Activated T-cell treated with anti-CD3 and anti-CD28 coated beads, Interleukin-2, amount 50 U/mL, for 24 hours (primary cell): Measurements from ENCODE around the gene LTBP1.
"Not testable (repeated sequence)": the region's sequence is repeated elsewhere in the genome, so short reads cannot be mapped to it uniquely, and the experiment has no call there.

Source experiments
- DNase-seq: peaks from one replicate; pipeline ENCODE4 v3.0.0-alpha.2; 2020
- H3K27ac Mint-ChIP-seq: 2 replicates; pipeline ENCODE4 v1.8.0; 2020; ENCODE audit warnings: mild to moderate bottlenecking, mixed read lengths
- H3K27me3 Mint-ChIP-seq: 2 replicates; pipeline ENCODE4 v1.8.0; 2020; ENCODE audit warnings: mixed read lengths
- H3K36me3 Mint-ChIP-seq: 2 replicates; pipeline ENCODE4 v1.8.0; 2020; ENCODE audit warnings: low read depth, mixed read lengths
- H3K4me1 Mint-ChIP-seq: 2 replicates; pipeline ENCODE4 v1.8.0; 2020; ENCODE audit warnings: low read depth, mixed read lengths
- H3K4me3 Mint-ChIP-seq: 2 replicates; pipeline ENCODE4 v1.8.0; 2020; ENCODE audit warnings: mild to moderate bottlenecking, moderate library complexity, mixed read lengths
- H3K9me3 Mint-ChIP-seq: 2 replicates; pipeline ENCODE4 v1.8.0; 2020; ENCODE audit warnings: mixed read lengths

The LTBP1 gene

GRCh38 chr2:33378556-33379210 is 431.9 kb downstream of the LTBP1 start:
- Mint-ChIP-seq H3K27me3 (peaks cover 2% of the 10 kb centered on the region), H3K4me1 (no peaks in the 10 kb centered on the region), H3K9me3 (no peaks in the 10 kb centered on the region), H3K36me3 (no peaks in the 10 kb centered on the region), H3K27ac (no peak overlapping the region), H3K4me3 (no peak overlapping the region)
- DNase-seq, result no peak

- H3K27me3 Mint-ChIP-seq, result peaks cover 2% of the 10 kb centered on the region
- H3K36me3 Mint-ChIP-seq, result no peaks in the 10 kb centered on the region
- no peak overlapping the region for H3K27ac Mint-ChIP-seq
- H3K4me1 Mint-ChIP-seq, result no peaks in the 10 kb centered on the region
- no peak overlapping the region for H3K4me3 Mint-ChIP-seq
- no peaks in the 10 kb centered on the region for H3K9me3 Mint-ChIP-seq
- no peak for DNase-seq
Measured at GRCh38 chr2:33380001-33380609, 433.4 kb downstream of the LTBP1 start.

DNA sequence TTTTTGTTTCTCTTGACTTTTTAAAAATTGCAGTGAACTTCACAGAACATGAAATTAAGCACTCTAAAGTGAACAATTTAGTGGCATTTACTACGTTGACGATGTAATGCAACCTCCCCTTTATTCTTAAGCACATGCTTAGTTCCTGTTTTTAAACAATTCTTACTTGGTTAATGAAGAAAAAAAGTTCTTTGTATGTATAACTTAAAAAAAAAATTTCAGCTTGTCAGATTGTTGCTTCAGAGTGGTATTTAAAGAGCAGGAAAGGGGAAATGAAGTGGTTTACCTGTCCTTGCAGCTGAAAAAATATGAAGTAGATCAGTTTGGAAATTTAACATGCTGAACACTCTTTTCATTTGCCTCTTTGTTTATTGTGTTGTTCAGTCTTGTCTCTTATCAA is 434.0 kb downstream of the LTBP1 start:
- no peak overlapping the region for H3K27ac Mint-ChIP-seq
- no peaks in the 10 kb centered on the region for H3K36me3 Mint-ChIP-seq
- DNase-seq, result no peak
- peaks cover 5% of the 10 kb centered on the region for H3K27me3 Mint-ChIP-seq
- no peaks in the 10 kb centered on the region for H3K4me1 Mint-ChIP-seq
- H3K9me3 Mint-ChIP-seq, result no peaks in the 10 kb centered on the region
- H3K4me3 Mint-ChIP-seq, result no peak overlapping the region

GRCh38 chr2:33381301-33381858 is 434.6 kb downstream of the LTBP1 start:
- peaks cover 6% of the 10 kb centered on the region for H3K27me3 Mint-ChIP-seq
- no peaks in the 10 kb centered on the region for H3K9me3 Mint-ChIP-seq
- H3K36me3 Mint-ChIP-seq, result no peaks in the 10 kb centered on the region
- H3K4me1 Mint-ChIP-seq, result no peaks in the 10 kb centered on the region
- no peak overlapping the region for H3K4me3 Mint-ChIP-seq
- no peak overlapping the region for H3K27ac Mint-ChIP-seq
- no peak for DNase-seq

- Mint-ChIP-seq H3K4me1 (no peaks in the 10 kb centered on the region), H3K4me3 (no peak overlapping the region), H3K36me3 (no peaks in the 10 kb centered on the region), H3K27ac (no peak overlapping the region), H3K27me3 (peaks cover 6% of the 10 kb centered on the region), H3K9me3 (no peaks in the 10 kb centered on the region)
- no peak for DNase-seq
Measured at GRCh38 chr2:33383855-33384598, 437.3 kb downstream of the LTBP1 start.

DNA sequence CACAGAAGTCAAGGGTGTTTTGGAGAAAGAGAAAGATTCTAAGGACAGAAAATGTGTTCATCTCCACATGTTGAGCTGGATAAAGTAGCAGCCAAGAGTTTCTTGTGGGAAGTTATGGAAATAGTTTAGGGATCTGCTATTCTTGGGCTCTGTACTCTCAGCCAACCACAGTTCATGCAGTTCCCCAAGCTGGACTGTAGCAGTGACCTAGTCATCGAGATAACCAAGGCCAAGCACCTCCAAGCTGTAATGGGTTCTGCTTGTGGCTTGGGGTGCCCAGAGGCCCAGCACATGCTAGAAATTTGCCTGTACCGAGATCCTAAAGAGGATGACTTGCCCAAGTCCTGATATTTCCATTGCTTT is 437.8 kb downstream of the LTBP1 start:
- H3K36me3 Mint-ChIP-seq, result no peaks in the 10 kb centered on the region
- H3K4me3 Mint-ChIP-seq, result no peak overlapping the region
- H3K4me1 Mint-ChIP-seq, result no peaks in the 10 kb centered on the region
- H3K27ac Mint-ChIP-seq, result no peak overlapping the region
- DNase-seq, result no peak
- no peaks in the 10 kb centered on the region for H3K9me3 Mint-ChIP-seq
- peaks cover 6% of the 10 kb centered on the region for H3K27me3 Mint-ChIP-seq

- no peak overlapping the region for H3K4me3 Mint-ChIP-seq
- no peak overlapping the region for H3K27ac Mint-ChIP-seq
- peaks cover 4% of the 10 kb centered on the region for H3K27me3 Mint-ChIP-seq
- DNase-seq, result no peak
- no peaks in the 10 kb centered on the region for H3K4me1 Mint-ChIP-seq
- no peaks in the 10 kb centered on the region for H3K36me3 Mint-ChIP-seq
- no peaks in the 10 kb centered on the region for H3K9me3 Mint-ChIP-seq
Measured at GRCh38 chr2:33388996-33389395, 442.2 kb downstream of the LTBP1 start.

DNA sequence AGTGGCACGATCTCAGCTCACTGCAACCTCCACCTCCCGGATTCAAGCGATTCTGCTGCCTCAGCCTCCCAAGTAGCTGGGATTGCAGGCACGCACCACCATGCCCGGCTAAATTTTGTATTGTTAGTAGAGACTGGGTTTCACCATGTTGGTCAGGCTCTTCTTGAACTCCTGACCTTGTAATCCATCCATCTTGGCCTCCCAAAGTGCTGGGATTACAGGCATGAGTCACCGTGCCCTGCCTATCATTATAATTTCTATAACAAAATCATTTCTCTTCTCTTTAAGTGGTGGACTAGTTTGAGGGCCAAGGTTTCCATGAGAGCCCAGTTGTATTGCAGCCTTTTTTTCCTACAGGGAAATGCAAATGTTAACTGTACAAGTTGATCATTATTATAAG is 442.9 kb downstream of the LTBP1 start:
- H3K36me3 Mint-ChIP-seq, H3K27ac Mint-ChIP-seq, DNase-seq, H3K27me3 Mint-ChIP-seq, H3K9me3 Mint-ChIP-seq, H3K4me3 Mint-ChIP-seq, H3K4me1 Mint-ChIP-seq: not testable (repeated sequence)

DNA sequence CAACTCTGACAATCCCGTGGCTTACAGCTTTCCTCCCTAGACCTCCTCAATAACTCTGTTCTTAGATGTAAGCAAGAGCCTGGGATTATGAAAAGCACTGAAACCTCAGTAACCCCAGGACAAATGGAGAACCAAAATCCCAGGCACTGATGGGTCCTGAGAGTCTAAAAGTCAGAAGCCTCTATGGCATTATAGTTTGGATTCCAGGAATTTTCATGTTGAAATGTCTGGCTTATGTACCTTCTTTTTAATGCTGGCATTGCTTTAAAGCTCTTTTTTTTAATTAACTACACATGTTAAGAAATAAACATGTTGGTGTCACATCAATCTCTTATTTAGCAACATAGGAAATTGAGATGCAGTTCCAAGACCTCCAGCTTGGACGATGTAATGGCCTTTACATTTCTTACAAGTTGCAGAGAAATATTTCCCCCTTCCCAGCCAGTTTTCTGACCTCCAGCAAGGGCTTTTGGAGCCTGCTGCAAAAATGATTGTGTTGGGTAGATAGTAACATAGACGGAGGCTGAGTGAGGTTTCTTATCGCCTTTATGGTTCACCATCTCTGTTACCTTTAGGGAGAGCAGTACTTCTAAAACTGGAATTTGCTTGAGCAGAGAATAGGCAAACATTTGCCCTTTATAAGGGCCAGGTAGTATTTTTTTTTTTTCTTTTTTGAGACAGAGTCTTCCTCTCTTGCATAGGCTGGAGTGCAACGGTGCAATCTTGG is 444.9 kb downstream of the LTBP1 start:
- no peak for DNase-seq
- no peaks in the 10 kb centered on the region for H3K9me3 Mint-ChIP-seq
- H3K4me1 Mint-ChIP-seq, result no peaks in the 10 kb centered on the region
- H3K27me3 Mint-ChIP-seq, result no peaks in the 10 kb centered on the region
- H3K27ac Mint-ChIP-seq, result no peak overlapping the region
- no peaks in the 10 kb centered on the region for H3K36me3 Mint-ChIP-seq
- no peak overlapping the region for H3K4me3 Mint-ChIP-seq

DNA sequence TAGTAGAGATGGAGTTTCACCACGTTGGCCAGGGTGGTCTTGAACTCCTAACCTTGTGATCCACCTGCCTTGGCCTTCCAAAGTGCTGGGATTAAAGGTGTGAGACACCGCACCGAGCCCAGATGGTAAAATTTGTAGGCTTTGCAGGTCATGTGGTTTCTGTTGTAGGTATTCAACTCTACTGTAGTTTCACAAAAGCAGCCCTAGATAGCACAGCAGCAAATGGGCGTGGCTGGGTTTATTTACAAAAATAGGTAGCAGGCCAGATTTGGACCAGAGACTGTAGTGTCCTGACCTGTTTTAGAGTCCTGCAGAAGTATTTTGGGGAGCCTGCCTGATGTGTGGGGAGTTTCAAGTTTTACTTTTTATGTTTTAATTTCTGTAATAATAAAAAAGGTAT is 445.6 kb downstream of the LTBP1 start:
- Mint-ChIP-seq H3K4me1 (no peaks in the 10 kb centered on the region), H3K36me3 (no peaks in the 10 kb centered on the region), H3K4me3 (no peak overlapping the region), H3K27ac (no peak overlapping the region), H3K27me3 (no peaks in the 10 kb centered on the region), H3K9me3 (no peaks in the 10 kb centered on the region)
- DNase-seq, result no peak

DNA sequence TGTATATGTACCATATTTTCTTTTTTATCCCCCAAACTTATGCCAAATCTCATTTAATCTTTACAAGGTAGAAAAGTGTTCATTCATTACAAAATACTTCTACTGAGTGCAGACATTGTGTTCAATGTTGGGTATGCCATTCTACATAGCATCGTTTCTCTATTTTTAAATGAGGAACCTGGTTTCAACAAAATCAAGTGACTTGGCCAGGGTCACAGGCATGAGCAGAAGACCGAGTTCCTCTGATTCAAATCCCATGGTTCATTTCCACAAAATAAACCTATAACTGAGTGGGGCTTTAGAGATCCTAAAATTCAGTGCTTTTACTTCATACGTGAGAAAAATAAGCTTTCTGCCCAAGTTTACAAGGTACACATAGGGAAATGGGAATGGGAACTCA is 448.3 kb downstream of the LTBP1 start:
- H3K4me3 Mint-ChIP-seq, result no peak overlapping the region
- H3K36me3 Mint-ChIP-seq, result no peaks in the 10 kb centered on the region
- H3K27ac Mint-ChIP-seq, result no peak overlapping the region
- H3K4me1 Mint-ChIP-seq, result no peaks in the 10 kb centered on the region
- no peaks in the 10 kb centered on the region for H3K9me3 Mint-ChIP-seq
- no peaks in the 10 kb centered on the region for H3K27me3 Mint-ChIP-seq
- DNase-seq, result no peak

DNA sequence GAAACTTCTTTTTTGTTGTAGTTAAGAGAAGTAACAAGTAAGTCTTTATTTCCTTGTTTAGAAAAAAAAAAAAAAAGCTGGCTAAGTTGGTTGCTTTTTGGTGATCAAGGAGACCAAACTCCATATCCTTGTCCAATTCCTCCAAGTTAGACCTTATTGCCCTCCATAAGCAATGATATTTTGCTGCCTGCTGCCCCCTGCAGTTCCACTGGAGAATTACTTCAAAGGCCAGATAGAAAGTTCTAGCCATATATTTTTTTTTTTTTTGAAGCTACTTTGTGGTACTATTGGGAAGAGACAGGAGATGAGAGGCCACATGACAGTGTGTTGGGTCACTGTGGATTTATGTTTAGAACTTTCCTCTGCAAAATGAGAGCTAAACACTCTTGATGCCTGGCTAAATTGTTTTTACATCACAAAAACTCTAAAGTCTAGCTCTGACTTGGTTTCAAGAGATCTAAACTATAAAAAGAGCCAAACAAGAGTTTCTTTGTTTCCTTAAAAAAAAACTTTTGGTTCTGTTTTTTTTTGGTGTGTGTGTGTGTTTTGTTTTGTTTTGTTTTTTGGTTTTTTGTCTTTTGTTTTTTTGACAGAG is 449.0 kb downstream of the LTBP1 start:
- Mint-ChIP-seq H3K27ac (no peak overlapping the region), H3K9me3 (no peaks in the 10 kb centered on the region), H3K27me3 (no peaks in the 10 kb centered on the region), H3K4me1 (no peaks in the 10 kb centered on the region), H3K36me3 (no peaks in the 10 kb centered on the region), H3K4me3 (no peak overlapping the region)
- DNase-seq, result peak; percentile 51

GRCh38 chr2:33404321-33404720 is 457.6 kb downstream of the LTBP1 start:
- Mint-ChIP-seq H3K9me3 (no peaks in the 10 kb centered on the region), H3K36me3 (no peaks in the 10 kb centered on the region), H3K27ac (no peak overlapping the region), H3K4me1 (no peaks in the 10 kb centered on the region), H3K27me3 (peaks cover 6% of the 10 kb centered on the region), H3K4me3 (no peak overlapping the region)
- no peak for DNase-seq

DNA sequence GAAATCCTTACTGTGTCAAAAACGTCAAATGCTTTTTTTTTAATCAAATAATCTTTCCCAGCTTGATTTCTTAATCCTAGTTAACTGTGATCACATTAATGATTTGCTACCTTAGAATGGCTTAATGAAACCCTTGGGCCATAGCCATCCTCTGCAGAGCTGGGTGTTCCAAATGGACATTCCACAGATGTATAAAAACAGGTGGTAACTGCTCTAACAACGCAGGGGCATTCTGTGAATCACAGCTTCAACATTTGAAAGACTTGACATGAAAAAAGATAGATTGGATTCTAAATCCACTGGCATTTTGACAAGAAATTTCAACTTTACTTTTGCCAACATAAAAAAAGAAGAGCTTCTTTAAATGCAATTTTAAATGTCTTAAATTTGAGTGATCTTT is 459.9 kb downstream of the LTBP1 start:
- Mint-ChIP-seq H3K36me3 (no peaks in the 10 kb centered on the region), H3K4me1 (no peaks in the 10 kb centered on the region), H3K27me3 (peaks cover 6% of the 10 kb centered on the region), H3K4me3 (no peak overlapping the region), H3K27ac (no peak overlapping the region), H3K9me3 (no peaks in the 10 kb centered on the region)
- no peak for DNase-seq
